Measurements from ENCODE around the gene AHDC1. TPM values are rescaled to one million over a fixed set of nuclear protein-coding genes. Genes with fewer than 3 reads are reported as not detected.

The AHDC1 gene
- total and polyA plus RNA-seq, 10 of the 15 experiments (the other 5 are each of a cell fraction or from before 2014, with no cell fraction given), result 0.21 to 13.0 (median 1.4) TPM

DNA sequence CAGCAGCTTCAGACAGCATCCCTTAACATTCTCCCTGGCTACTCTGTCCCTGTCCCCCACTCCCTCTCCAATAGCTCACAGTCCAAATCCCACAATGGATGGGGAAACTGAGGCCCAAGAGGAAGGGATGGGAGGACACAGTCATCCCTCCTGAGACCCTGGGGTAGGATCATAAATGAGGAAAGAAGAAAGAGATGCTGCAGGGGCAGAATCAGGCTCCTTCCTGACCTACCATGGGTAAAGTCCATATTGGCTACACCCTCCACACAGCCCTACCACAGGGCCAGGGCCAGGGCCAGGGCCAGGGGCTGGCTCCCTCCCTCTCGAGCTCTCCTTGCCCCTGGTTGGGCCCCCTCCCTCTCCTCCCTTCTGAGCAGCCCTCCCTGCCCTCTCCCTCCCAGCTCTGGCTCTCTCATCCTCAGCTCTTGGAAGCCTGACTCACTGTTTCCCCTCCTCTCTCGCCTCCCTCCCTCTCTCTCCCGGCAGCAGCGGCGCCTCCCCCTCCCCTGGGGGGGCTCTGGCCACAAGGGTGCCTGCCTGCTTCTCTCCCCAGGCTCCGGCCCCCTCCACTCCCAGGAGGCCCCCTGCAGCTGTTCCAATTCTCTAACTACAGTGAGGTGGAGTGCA is 4.9 kb downstream of the AHDC1 start:
- Histone ChIP-seq H3K4me3 (no peak overlapping the region), H4K20me1 (ENCODE audit: control insufficient read depth, insufficient read depth) (0 out of 2 replicates have a peak, but pooled peaks cover 3% of the 10 kb centered on the region), H3K27me3 (replicated peaks in 1 of 2; ENCODE audit: control insufficient read depth in 2 of 2, insufficient read depth in 2 of 2, low read length in 1 of 2) (no peaks in the 10 kb centered on the region), H3K27ac (ENCODE audit: control insufficient read depth, insufficient read depth) (no peak overlapping the region), H3K79me2 (ENCODE audit: control insufficient read depth, insufficient read depth, low read length) (peaks cover 1% of the 10 kb centered on the region), H3K36me3 (ENCODE audit: control insufficient read depth in 2 of 2, insufficient read depth in 2 of 2, low read length in 1 of 2) (no peaks in the 10 kb centered on the region; a peak in 2 of 4 replicates), H3K9ac (ENCODE audit: control insufficient read depth, insufficient read depth, low read length) (0 out of 2 replicates have a peak overlapping the region, but pooled peaks have one; percentile 12), H2AFZ (ENCODE audit: control insufficient read depth, low read depth, low read length) (no peak overlapping the region), H3K4me1 (ENCODE audit: control insufficient read depth, insufficient read depth, low read length) (peaks cover 52% of the 10 kb centered on the region), H3K9me3 (replicated peaks; ENCODE audit: control insufficient read depth, insufficient read depth, low read length) (no peaks in the 10 kb centered on the region), H3K4me2 (ENCODE audit: control insufficient read depth, insufficient read depth) (peak overlapping the region; percentile 44; the same call in 1 of the 2 replicates)
- DNase-seq (ENCODE audit: low read depth, low spot score), result no peak
- POLR2A ChIA-PET, result interaction anchor here (1.6 kb wide), 1 partner anchor 29 kb away, joined by 4 read pairs; no protein-coding TSS in a partner anchor
- CTCF ChIA-PET, result interaction anchor here (0.5 to 10.4 kb wide), 6 partner anchors 8 to 556 kb away, joined by 3 to 155 read pairs (median 16); no protein-coding TSS in a partner anchor
- 12% methylated on average over 2 of the region's 6 CpGs for WGBS (ENCODE audit: insufficient coverage, insufficient replicate concordance, low lambda C conversion rate, missing lambda C conversion rate)
- RAD21 ChIA-PET (ENCODE audit: unreplicated experiment), result interaction anchor here (0.5 to 11.0 kb wide), 5 partner anchors 9 to 183 kb away, joined by 3 to 181 read pairs (median 17); no protein-coding TSS in a partner anchor
- no peak for ATAC-seq
- in situ Hi-C loops (cut with MboI) (no loop called here), intact Hi-C loops (cut with micrococcal nuclease; ENCODE audit: unreplicated experiment) (no loop called here)
- FAIRE-seq, result no peak
- TF ChIP-seq GABPA (IDR thresholded peaks at IDR 0.05; ENCODE audit: low read depth) (no peak), SMAD5 (IDR thresholded peaks at IDR 0.05; ENCODE audit: low read depth) (no peak), IKZF2 (IDR thresholded peaks at IDR 0.05) (no peak), RBBP5 (conservative IDR thresholded peaks at IDR 0.05) (no peak), SMARCA5 (IDR thresholded peaks at IDR 0.05) (no peak), RELA (IDR thresholded peaks at IDR 0.05; ENCODE audit: borderline replicate concordance, partially characterized antibody) (no peak), SREBF2 (IDR thresholded peaks at IDR 0.05; ENCODE audit: low read length) (no peak), CHD2 (IDR thresholded peaks at IDR 0.05; ENCODE audit: borderline replicate concordance, low read depth, low read length) (no peak), PKNOX1 (IDR thresholded peaks at IDR 0.05) (no peak), NR2C2 (IDR thresholded peaks at IDR 0.05; ENCODE audit: borderline replicate concordance, control insufficient read depth, insufficient read length, low read depth) (no peak), CHD1 (IDR thresholded peaks at IDR 0.05; ENCODE audit: low read depth, low read length) (no peak), JUND (IDR thresholded peaks at IDR 0.05; ENCODE audit: low read depth, low read length) (no peak), YY1 (IDR thresholded peaks at IDR 0.05; ENCODE audit: low read depth, low read length) (no peak), MYC (IDR thresholded peaks at IDR 0.05; ENCODE audit: insufficient read depth, insufficient read length, insufficient replicate concordance, low read length, severe bottlenecking) (no peak), ZNF592 (IDR thresholded peaks at IDR 0.05) (no peak), BCL3 (IDR thresholded peaks at IDR 0.05; ENCODE audit: borderline replicate concordance, insufficient read depth, low read depth, low read length, poor library complexity, severe bottlenecking) (no peak), TARDBP (IDR thresholded peaks at IDR 0.05; ENCODE audit: borderline replicate concordance) (no peak)
- no TSS peak for BruUV-seq (replicated peaks)
- SMC1A ChIA-PET (ENCODE audit: uncharacterized antibody, unreplicated experiment), result interaction anchor here (1.2 to 4.0 kb wide), 3 partner anchors 18 to 42 kb away, joined by 3 to 42 read pairs (median 4); no protein-coding TSS in a partner anchor
